Right lobe of liver (tissue), 6 donors: Measurements from ENCODE around the gene C3orf20. TPM values are rescaled to one million over a fixed set of nuclear protein-coding genes. Genes with fewer than 3 reads are reported as not detected.

Experiments used
- ATAC-seq, 4 donors: fragments of 200-7000 bp; cut with Tn5 transposase; one replicate each; pipeline ENCODE4 v1.9.1; 2020; ENCODE audit warnings: mild to moderate bottlenecking in 4 of 4, moderate library complexity in 4 of 4
- DNase-seq, 3 donors: peaks; one replicate each; pipeline ENCODE4 v3.0.0-alpha.2; 2020
- H3K27ac ChIP-seq, 3 donors: fragments of 200-600 bp; one replicate each; pipeline ENCODE4 v1.8.0; 2022
- H3K27me3 ChIP-seq, 2 donors: fragments of 200-600 bp; one replicate each; pipeline ENCODE4 v1.8.0; 2022
- H3K36me3 ChIP-seq, 4 donors: fragments of 200-600 bp; sonication (generic) in 1 of 4; one replicate each; pipeline versions ENCODE4 v1.5.1 to v1.8.0; 2017 to 2022; ENCODE audit warnings: control low read depth in 1 of 4
- H3K4me1 ChIP-seq, 4 donors: fragments of 200-600 bp; sonication (generic) in 1 of 4; one replicate each; pipeline versions ENCODE4 v1.5.1 to v1.8.0; 2017 to 2022; ENCODE audit warnings: control low read depth in 1 of 4
- H3K4me3 ChIP-seq, 3 donors: fragments of 200-600 bp; one replicate each; pipeline ENCODE4 v1.8.0; 2022
- H3K9me3 ChIP-seq, 4 donors: fragments of 200-600 bp; sonication (generic) in 1 of 4; one replicate each; pipeline versions ENCODE4 v1.5.1 to v1.8.0; 2017 to 2022; ENCODE audit warnings: control low read depth in 1 of 4
- POLR2A ChIP-seq: fragments of 450-650 bp; IDR thresholded peaks from one replicate; pipeline ENCODE4 v1.6.1; 2017; ENCODE audit warnings: antibody characterized with exemption, mild to moderate bottlenecking
- WGBS: methylation state at CpG from one replicate; pipeline ENCODE4 v1.1.6; 2018; ENCODE audit warnings: low coverage, low lambda C conversion rate; ENCODE audit not compliant: insufficient coverage; ENCODE audit errors: missing lambda C conversion rate; 5-methylcytosine and 5-hydroxymethylcytosine counted together
- intact Hi-C, 2 donors: fragments of 100-400 bp; cut with DNase I; formaldehyde crosslinking; loops; one replicate each; pipeline versions ENCODE4 v1.11.2 to v1.14.1; 2022
- total RNA-seq, 6 experiments: library from RNA; depleted of rRNA in 2 of 6; stranded (reverse); fragments of >200 nt in 2 of 6; fragmentation: NEBNext Ultra II Directional in 3 of 6; extraction: Animal tissue kit (Norgen Biotek cat#: 25700) in 3 of 6; gene quantifications; one replicate each; pipeline versions ENCODE4 v1.1.0 to v1.2.4, GENCODE V29; 2016 to 2023
- TF ChIP-seq, protein P1 (sequence below), 4 donors: fragments of 200-600 bp in 3 of 4; fragments of 450-650 bp in 1 of 4; IDR thresholded peaks; one replicate each; pipeline versions ENCODE4 v1.5.1 to v1.8.0; 2016 to 2022; ENCODE audit warnings: antibody characterized with exemption in 4 of 4, mild to moderate bottlenecking in 2 of 4
- donor health status: DM: no; HTN: yes; CAD: no.
- donor health status: DM: no; HTN: no; CAD: no.
- donor health status: DM: no; HTN: no; CAD: no.
- donor health status: DM: no; HTN: yes; CAD: no.
- donor health status: DM: no; HTN: yes; CAD: no.

The C3orf20 gene
- total RNA-seq, 6 experiments from 2014 or later = 0.09 to 0.11 TPM; not detected in 4

DNA sequence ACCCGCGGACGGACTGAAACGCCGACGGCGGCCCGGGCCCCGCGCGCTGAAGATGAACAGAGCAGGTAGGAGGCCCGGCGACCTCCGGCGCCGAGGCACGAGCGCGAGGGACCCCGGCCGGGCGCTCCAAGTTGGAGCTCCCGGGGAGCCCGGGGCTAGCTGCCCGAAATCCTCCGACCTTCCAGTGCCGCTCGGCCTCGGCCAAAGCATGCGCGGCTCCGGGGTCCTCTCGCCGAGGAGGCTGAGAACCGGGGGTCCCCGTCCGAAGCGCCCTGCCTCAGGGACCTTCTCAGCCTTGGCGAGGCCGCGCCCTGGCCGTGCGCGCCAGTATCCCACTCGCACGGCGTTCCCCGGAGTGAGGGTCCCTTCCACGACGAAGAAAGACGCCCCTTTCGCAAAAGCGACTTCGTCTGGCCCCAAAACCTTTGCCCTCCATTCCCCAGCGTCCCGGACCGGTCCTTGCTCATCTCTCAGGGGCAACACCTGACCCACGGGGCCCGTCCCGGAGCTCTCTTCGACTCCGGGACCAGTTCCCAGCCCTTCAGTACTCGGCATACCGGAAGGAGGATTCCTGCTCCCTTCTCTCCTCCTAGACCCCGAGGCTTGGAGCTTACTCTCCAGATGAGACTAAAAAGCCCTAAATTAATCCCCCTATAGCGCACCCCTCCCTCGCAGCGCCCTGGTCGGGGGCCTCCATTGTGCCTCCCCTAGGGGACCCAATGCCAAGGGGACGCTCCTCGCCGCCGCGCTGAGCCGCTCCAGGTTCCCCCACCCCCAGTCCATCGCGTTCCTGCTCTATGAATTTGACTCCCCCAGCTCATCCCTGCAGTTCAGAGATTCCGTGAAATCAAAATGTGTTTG lies 136.1 kb downstream of the C3orf20 start:
- peaks cover 0 to 7% of the 10 kb centered on the region in 2 donors for H3K27me3 ChIP-seq
- intact Hi-C loops = no loop called here

DNA sequence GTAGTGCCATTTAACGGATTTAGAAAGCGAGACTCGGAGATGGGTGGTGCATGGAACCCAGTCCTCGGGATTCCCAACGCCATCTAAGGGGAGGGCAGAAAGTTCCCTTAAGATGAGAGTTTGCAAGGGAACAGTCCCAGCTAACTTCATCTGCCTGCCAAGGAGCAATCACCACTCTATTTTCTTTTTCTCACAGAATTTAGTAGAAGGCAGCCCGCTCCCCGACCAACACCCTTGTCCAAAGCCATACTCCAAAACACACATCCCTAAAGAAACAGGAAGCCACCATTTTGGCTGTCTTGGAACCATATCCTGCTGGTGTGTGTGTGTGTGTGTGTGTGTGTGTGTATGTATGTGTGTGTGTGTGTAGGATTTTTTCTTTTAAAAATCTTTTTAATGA lies 136.7 kb downstream of the C3orf20 start:
- DNase-seq (no peak), ATAC-seq (peak in 1 of 4 donors; percentile 17)

More for the DNA sequence above, 136.1 kb downstream of the C3orf20 start:
- H3K4me3 ChIP-seq = peak overlapping the region; percentile 39 to 47 (median 42)
- TF ChIP-seq, protein P1, sequence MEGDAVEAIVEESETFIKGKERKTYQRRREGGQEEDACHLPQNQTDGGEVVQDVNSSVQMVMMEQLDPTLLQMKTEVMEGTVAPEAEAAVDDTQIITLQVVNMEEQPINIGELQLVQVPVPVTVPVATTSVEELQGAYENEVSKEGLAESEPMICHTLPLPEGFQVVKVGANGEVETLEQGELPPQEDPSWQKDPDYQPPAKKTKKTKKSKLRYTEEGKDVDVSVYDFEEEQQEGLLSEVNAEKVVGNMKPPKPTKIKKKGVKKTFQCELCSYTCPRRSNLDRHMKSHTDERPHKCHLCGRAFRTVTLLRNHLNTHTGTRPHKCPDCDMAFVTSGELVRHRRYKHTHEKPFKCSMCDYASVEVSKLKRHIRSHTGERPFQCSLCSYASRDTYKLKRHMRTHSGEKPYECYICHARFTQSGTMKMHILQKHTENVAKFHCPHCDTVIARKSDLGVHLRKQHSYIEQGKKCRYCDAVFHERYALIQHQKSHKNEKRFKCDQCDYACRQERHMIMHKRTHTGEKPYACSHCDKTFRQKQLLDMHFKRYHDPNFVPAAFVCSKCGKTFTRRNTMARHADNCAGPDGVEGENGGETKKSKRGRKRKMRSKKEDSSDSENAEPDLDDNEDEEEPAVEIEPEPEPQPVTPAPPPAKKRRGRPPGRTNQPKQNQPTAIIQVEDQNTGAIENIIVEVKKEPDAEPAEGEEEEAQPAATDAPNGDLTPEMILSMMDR (IDR thresholded peaks at IDR 0.05) = no peak
- no peak for TF ChIP-seq POLR2A
- peaks cover 0 to 12% (median 0%) of the 10 kb centered on the region in 4 donors for H3K4me1 ChIP-seq
- H3K36me3 ChIP-seq = no peaks in the 10 kb centered on the region
- ATAC-seq (no peak), DNase-seq (no peak)
- no peaks in the 10 kb centered on the region for H3K9me3 ChIP-seq
- 4% methylated on average over 9 of the region's 78 CpGs for WGBS
- H3K27ac ChIP-seq = peak overlapping the region in 2 of 3 donors; percentile 37 to 73

DNA sequence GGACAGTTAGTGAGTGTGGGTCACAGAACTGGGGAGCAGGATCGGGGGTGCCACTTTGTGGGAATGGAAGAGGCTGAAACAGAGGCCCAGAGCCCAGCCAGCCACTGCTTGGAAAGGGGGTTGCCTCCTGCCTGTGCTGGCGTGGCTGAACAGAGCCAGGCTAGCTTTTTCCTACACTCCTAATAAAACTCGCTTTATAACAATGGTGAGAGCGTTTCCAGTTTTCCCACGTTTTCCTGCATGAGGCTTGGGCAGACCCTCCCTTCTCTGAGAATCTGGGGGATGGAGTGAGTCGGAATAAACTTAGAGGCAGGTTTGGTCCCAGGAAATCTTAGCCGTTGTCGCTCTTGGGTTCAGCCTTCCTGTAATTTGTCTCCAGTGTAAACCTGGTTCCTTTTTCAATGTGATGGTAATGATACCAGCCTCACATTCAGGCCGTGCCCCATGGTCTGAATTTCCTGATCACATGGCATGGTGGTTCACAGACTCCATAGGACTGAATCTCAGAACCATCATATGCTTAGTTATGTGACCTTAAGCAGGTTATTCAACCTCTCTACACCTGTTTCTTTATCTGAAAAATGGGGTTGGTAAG lies 137.4 kb downstream of the C3orf20 start:
- Histone ChIP-seq H3K27ac (no peak overlapping the region), H3K27me3 (peaks cover 0 to 7% of the 10 kb centered on the region in 2 donors), H3K4me3 (peak overlapping the region in 1 of 3 donors; percentile 16), H3K9me3 (no peaks in the 10 kb centered on the region), H3K4me1 (peaks cover 0 to 12% (median 0%) of the 10 kb centered on the region in 4 donors), H3K36me3 (no peaks in the 10 kb centered on the region)
- WGBS = 59% methylated on average over 3 of the region's 9 CpGs
- TF ChIP-seq POLR2A = no peak
- TF ChIP-seq, protein P1 (IDR thresholded peaks at IDR 0.05) = no peak
- intact Hi-C loops = no loop called here
- DNase-seq = no peak
- no peak for ATAC-seq

More for the DNA sequence above, 136.7 kb downstream of the C3orf20 start:
- TF ChIP-seq POLR2A = no peak
- TF ChIP-seq, protein P1 (IDR thresholded peaks at IDR 0.05) = no peak
- Histone ChIP-seq H3K4me1 (peaks cover 0 to 12% (median 0%) of the 10 kb centered on the region in 4 donors), H3K27me3 (peaks cover 0 to 7% of the 10 kb centered on the region in 2 donors), H3K27ac (no peak overlapping the region), H3K9me3 (no peaks in the 10 kb centered on the region), H3K4me3 (peak overlapping the region; percentile 39 to 47 (median 42)), H3K36me3 (no peaks in the 10 kb centered on the region)
- intact Hi-C loops = no loop called here
- 61% methylated on average over 4 of the region's 7 CpGs for whole genome bisulfite sequencing

DNA sequence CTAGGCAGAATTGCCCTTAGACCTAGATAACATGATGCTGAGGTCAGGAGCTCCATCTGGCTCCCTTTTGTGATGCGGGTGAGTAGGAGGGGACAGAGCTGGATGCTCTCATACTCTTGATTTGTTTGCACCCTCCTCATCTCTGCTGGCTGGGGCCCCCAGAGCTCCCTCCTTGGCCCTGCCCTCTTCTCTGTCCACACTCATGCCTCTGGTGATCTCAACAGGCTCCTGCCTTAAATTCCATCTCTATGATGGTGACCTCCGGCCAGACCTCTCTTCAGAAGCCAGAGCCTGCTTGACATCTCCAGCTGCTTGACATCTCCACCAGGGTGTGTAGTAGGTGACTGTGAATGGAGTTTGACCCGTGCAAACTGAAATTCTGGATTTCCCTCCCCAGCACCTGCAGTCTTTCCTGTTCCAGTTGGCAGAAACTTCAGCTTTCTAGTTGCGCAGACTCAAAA lies 139.5 kb downstream of the C3orf20 start:
- no peaks in the 10 kb centered on the region for H3K9me3 ChIP-seq
- no peak overlapping the region for H3K4me3 ChIP-seq
- peaks cover 0 to 12% (median 0%) of the 10 kb centered on the region in 4 donors for H3K4me1 ChIP-seq
- DNase-seq (no peak), ATAC-seq (peak; percentile 20 to 75 (median 51))
- H3K27me3 ChIP-seq = peaks cover 0 to 7% of the 10 kb centered on the region in 2 donors
- 20% methylated on average over 3 of the region's 4 CpGs for WGBS
- intact Hi-C loops = no loop called here
- H3K36me3 ChIP-seq = no peaks in the 10 kb centered on the region
- no peak overlapping the region for H3K27ac ChIP-seq
- TF ChIP-seq POLR2A = no peak
- TF ChIP-seq, protein P1 (IDR thresholded peaks at IDR 0.05) = peak in 2 of 4 donors; percentile 21 to 24
